HepG2 (cell line): ENCODE data around the gene PLEKHG4.

Experiments
- CREB1 ChIP-seq, 2 experiments: fragments of 450-650 bp in 1 of 2; IDR thresholded peaks; 2 replicates each; pipeline ENCODE4 v1.6.1; 2016 to 2017; ENCODE audit warnings: control low read depth in 1 of 2, mild to moderate bottlenecking in 1 of 2, missing compliant biosample characterization in 1 of 2, missing genetic modification characterization in 1 of 2
- CSRNP1 ChIP-seq: sonication (generic); formaldehyde crosslinking; IDR thresholded peaks from 2 replicates; pipeline ENCODE4 v1.8.1; 2023; ENCODE audit warnings: mild to moderate bottlenecking, missing genetic modification reagents
- PRMT3 ChIP-seq: sonication (generic); formaldehyde crosslinking; IDR thresholded peaks from 2 replicates; pipeline ENCODE4 v1.8.1; 2022; ENCODE audit warnings: low read depth, mild to moderate bottlenecking, moderate library complexity, missing genetic modification reagents, borderline replicate concordance
- SIN3A ChIP-seq: IDR thresholded peaks from 2 replicates; pipeline ENCODE4 v1.6.1; 2011; ENCODE audit warnings: low read depth, mild to moderate bottlenecking, control low read depth, low read length, borderline replicate concordance
- ZNF354B ChIP-seq: sonication (generic); formaldehyde crosslinking; IDR thresholded peaks from 2 replicates; pipeline ENCODE4 v1.8.0; 2022; ENCODE audit warnings: mild to moderate bottlenecking, missing genetic modification reagents
- ZNF691 ChIP-seq: sonication (generic); formaldehyde crosslinking; IDR thresholded peaks from 2 replicates; pipeline ENCODE4 v1.4.0; 2020; ENCODE audit warnings: missing genetic modification reagents, low read depth, mild to moderate bottlenecking, borderline replicate concordance
- TF ChIP-seq, protein P1 (sequence below): sonication (generic); formaldehyde crosslinking; IDR thresholded peaks from 2 replicates; pipeline ENCODE4 v1.8.0; 2022; ENCODE audit warnings: low read depth, missing genetic modification reagents

DNA sequence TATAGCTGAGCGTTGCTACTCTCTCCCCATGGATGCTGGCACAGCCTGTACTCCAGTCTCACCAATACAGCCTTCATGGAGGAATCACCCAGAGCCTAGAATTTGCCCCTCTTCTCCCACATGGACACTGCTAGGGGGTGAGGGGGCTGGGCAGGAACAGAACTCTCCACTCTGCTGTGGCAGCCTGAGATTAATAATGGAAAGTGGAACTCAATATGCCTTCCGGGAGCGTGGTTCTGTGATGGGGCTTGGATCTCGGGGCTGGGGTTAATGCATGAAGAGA, 29.3 kb upstream of the PLEKHG4 start:
- TF ChIP-seq PRMT3 (CRISPR knock-in tag) = no peak
- no peak for TF ChIP-seq SIN3A
- TF ChIP-seq ZNF691 (CRISPR knock-in tag) = no peak
- TF ChIP-seq ZNF354B (CRISPR knock-in tag) = no peak
- TF ChIP-seq CSRNP1 = no peak
- TF ChIP-seq, protein P1, sequence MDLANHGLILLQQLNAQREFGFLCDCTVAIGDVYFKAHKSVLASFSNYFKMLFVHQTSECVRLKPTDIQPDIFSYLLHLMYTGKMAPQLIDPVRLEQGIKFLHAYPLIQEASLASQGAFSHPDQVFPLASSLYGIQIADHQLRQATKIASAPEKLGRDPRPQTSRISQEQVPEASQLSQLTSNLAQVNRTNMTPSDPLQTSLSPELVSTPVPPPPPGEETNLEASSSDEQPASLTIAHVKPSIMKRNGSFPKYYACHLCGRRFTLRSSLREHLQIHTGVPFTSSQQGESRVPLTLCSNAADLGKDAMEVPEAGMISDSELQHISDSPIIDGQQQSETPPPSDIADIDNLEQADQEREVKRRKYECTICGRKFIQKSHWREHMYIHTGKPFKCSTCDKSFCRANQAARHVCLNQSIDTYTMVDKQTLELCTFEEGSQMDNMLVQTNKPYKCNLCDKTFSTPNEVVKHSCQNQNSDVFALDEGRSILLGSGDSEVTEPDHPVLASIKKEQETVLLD = no peak
- no peak for TF ChIP-seq CREB1 (IDR thresholded peaks at IDR 0.05)
- no peak for TF ChIP-seq CREB1 (CRISPR knock-in tag; IDR thresholded peaks at IDR 0.05)
